ENCODE measurements around the gene SLFN13. TPM values are rescaled to one million over a fixed set of nuclear protein-coding genes. Genes with fewer than 3 reads are reported as not detected.

Gene SLFN13
- total and polyA plus RNA-seq, 2 of the 4 experiments (the other 2 are of a cell fraction): 1.7 to 3.9 TPM

- WGBS, 2 experiments (ENCODE audit: extremely low coverage in 2 of 2, insufficient read length in 1 of 2): 100% methylated on average over 1 of the region's 2 CpGs; no CpG with 5 or more reads in 1 of the 2 experiments
- Histone ChIP-seq H2BK120ac (ENCODE audit: low read depth, low read length) (no peak overlapping the region), H3K18ac (ENCODE audit: low read depth, low read length) (no peak overlapping the region), H4K8ac (ENCODE audit: low read depth in 2 of 2, low read length in 2 of 2) (no peak overlapping the region), H3K14ac (replicated peaks; ENCODE audit: low read depth, low read length) (no peak overlapping the region), H2BK20ac (ENCODE audit: low read depth, low read length) (no peak overlapping the region), H2BK5ac (ENCODE audit: low read depth, low read length, poor library complexity, severe bottlenecking) (no peak overlapping the region), H4K91ac (ENCODE audit: insufficient read depth, low read depth, low read length) (no peak overlapping the region), H3K9me3 (ENCODE audit: control insufficient read depth, insufficient read depth, low read length) (no peaks in the 10 kb centered on the region), H2BK15ac (ENCODE audit: low read depth, low read length) (no peak overlapping the region), H3K27me3 (ENCODE audit: control insufficient read depth, insufficient read depth, low read length) (no peaks in the 10 kb centered on the region), H3K4me1 (ENCODE audit: control insufficient read depth, insufficient read depth, low read length) (peaks cover 4% of the 10 kb centered on the region; the same call in 1 of the 2 replicates), H3K36me3 (ENCODE audit: control insufficient read depth, insufficient read depth, low read length) (no peaks in the 10 kb centered on the region; the same call in 1 of the 2 replicates), H3K4me2 (ENCODE audit: low read depth, low read length) (no peak overlapping the region), H2AK5ac (ENCODE audit: low read depth, low read length) (no peak overlapping the region), H2AK9ac (replicated peaks; ENCODE audit: low read depth, low read length, poor library complexity) (no peak overlapping the region), H4K5ac (ENCODE audit: low read depth, low read length) (no peak overlapping the region), H3K4ac (ENCODE audit: low read depth, low read length) (no peak overlapping the region), H3K27ac (ENCODE audit: insufficient read depth, low read length) (no peak overlapping the region), H2AFZ (replicated peaks; ENCODE audit: low read length, poor library complexity) (no peak overlapping the region), H3K79me1 (ENCODE audit: low read depth in 1 of 2, low read length in 2 of 2) (peaks cover 23 to 55% of the 10 kb centered on the region in 2 experiments), H3K9ac (ENCODE audit: low read depth, low read length) (no peak overlapping the region), H3K9me1 (ENCODE audit: insufficient read depth, low read length) (peaks cover 9% of the 10 kb centered on the region; the same call in 1 of the 2 replicates), H3K4me3 (ENCODE audit: insufficient read depth, low read depth, low read length) (no peak overlapping the region), H3K56ac (ENCODE audit: extremely low read depth, insufficient read depth, low read length) (no peak overlapping the region), H3K23ac (ENCODE audit: low read depth, low read length) (no peak overlapping the region), H4K20me1 (ENCODE audit: insufficient read depth, low read length) (peaks cover 8% of the 10 kb centered on the region; the same call in 1 of the 2 replicates)
- intact Hi-C loops (cut with micrococcal nuclease) (loop anchor here (2.0 to 10.0 kb wide), 4 partner anchors 103 to 315 kb away; no protein-coding TSS in a partner anchor), dilution Hi-C loops (cut with HindIII; ENCODE audit: low sequenced_read_pairs, unreplicated experiment) (no loop called here), in situ Hi-C loops (cut with MboI; ENCODE audit: low sequenced_read_pairs) (no loop called here)
- CTCF ChIA-PET: no interaction called here
- ATAC-seq (ENCODE audit: low read depth) (no peak), DNase-seq (no peak)
- TF ChIP-seq FOS (IDR thresholded peaks at IDR 0.05; ENCODE audit: low read depth, low read length): no peak
- no peak for TF ChIP-seq ELK1 (IDR thresholded peaks at IDR 0.05; ENCODE audit: borderline replicate concordance, low read depth, low read length)
- no peak for TF ChIP-seq CEBPB (IDR thresholded peaks at IDR 0.05; ENCODE audit: low read depth, low read length)
- no peak for TF ChIP-seq NFE2L2 (IDR thresholded peaks at IDR 0.05; ENCODE audit: low read depth, low read length)
- TF ChIP-seq, protein P1, sequence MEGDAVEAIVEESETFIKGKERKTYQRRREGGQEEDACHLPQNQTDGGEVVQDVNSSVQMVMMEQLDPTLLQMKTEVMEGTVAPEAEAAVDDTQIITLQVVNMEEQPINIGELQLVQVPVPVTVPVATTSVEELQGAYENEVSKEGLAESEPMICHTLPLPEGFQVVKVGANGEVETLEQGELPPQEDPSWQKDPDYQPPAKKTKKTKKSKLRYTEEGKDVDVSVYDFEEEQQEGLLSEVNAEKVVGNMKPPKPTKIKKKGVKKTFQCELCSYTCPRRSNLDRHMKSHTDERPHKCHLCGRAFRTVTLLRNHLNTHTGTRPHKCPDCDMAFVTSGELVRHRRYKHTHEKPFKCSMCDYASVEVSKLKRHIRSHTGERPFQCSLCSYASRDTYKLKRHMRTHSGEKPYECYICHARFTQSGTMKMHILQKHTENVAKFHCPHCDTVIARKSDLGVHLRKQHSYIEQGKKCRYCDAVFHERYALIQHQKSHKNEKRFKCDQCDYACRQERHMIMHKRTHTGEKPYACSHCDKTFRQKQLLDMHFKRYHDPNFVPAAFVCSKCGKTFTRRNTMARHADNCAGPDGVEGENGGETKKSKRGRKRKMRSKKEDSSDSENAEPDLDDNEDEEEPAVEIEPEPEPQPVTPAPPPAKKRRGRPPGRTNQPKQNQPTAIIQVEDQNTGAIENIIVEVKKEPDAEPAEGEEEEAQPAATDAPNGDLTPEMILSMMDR (conservative IDR thresholded peaks at IDR 0.05; ENCODE audit: low read depth, low read length): no peak
- no peak for TF ChIP-seq MAZ (IDR thresholded peaks at IDR 0.05; ENCODE audit: borderline replicate concordance, low read depth, low read length)
- TF ChIP-seq RFX5 (IDR thresholded peaks at IDR 0.05; ENCODE audit: low read depth, low read length): no peak
- TF ChIP-seq POLR2A (IDR thresholded peaks at IDR 0.05; ENCODE audit: low read depth, low read length): no peak
- TF ChIP-seq BHLHE40 (IDR thresholded peaks at IDR 0.05; ENCODE audit: low read depth, low read length): no peak
- TF ChIP-seq USF2 (IDR thresholded peaks at IDR 0.05; ENCODE audit: low read depth, low read length): no peak
- no TSS peak for BruUV-seq (replicated peaks)
- POLR2A ChIA-PET (ENCODE audit: unreplicated experiment): no interaction called here
These were observed 18.9 kb downstream of the SLFN13 start for GRCh38 chr17:35429702-35430101.

Measured in IMR-90 (cell line).